CD14-positive monocyte (primary cell): Measurements from ENCODE around the gene AHCY. TPM values are rescaled to one million over a fixed set of nuclear protein-coding genes. Genes with fewer than 3 reads are reported as not detected.

Experiments used
- DNase-seq, 3 donors: peaks; one replicate each; pipeline ENCODE4 v3.0.0-alpha.2; 2011 to 2022
- H2AFZ ChIP-seq: 2 replicates; pipeline ENCODE4 v1.6.0; 2012; ENCODE audit warnings: mild to moderate bottlenecking, low read depth, low read length, inconsistent platforms; ENCODE audit not compliant: insufficient read depth, poor library complexity, severe bottlenecking
- H3K27ac ChIP-seq, 2 donors: 1 replicate in 1 of 2; 2 replicates in 1 of 2; pipeline ENCODE4 v1.5.1; 2012 to 2013; ENCODE audit warnings: low read length in 2 of 2, control low read depth in 1 of 2, inconsistent platforms in 1 of 2, low read depth in 1 of 2, mild to moderate bottlenecking in 1 of 2
- H3K27me3 ChIP-seq, 2 donors: one replicate each; pipeline versions ENCODE4 v1.6.0 to v1.6.1; 2011 to 2013; ENCODE audit warnings: low read length in 2 of 2; ENCODE audit not compliant: control insufficient read depth in 2 of 2, insufficient read depth in 2 of 2
- H3K36me3 ChIP-seq, 2 donors: replicated peaks in 1 of 2; 1 replicate in 1 of 2; 2 replicates in 1 of 2; pipeline versions ENCODE4 v1.5.1 to v1.6.1; 2012 to 2013; ENCODE audit warnings: low read length in 2 of 2, control low read depth in 1 of 2, inconsistent platforms in 1 of 2, mild to moderate bottlenecking in 1 of 2; ENCODE audit not compliant: insufficient read depth in 2 of 2, control insufficient read depth in 1 of 2
- H3K4me1 ChIP-seq, 2 donors: 1 replicate in 1 of 2; 2 replicates in 1 of 2; pipeline versions ENCODE4 v1.5.1 to v1.6.1; 2012 to 2013; ENCODE audit warnings: low read length in 2 of 2, control low read depth in 1 of 2, inconsistent platforms in 1 of 2, mild to moderate bottlenecking in 1 of 2, moderate library complexity in 1 of 2; ENCODE audit not compliant: insufficient read depth in 2 of 2, control insufficient read depth in 1 of 2
- H3K4me2 ChIP-seq: replicated peaks from 2 replicates; pipeline ENCODE3; 2012; ENCODE audit warnings: low read length, moderate library complexity, mild to moderate bottlenecking; ENCODE audit not compliant: poor library complexity, severe bottlenecking; ENCODE audit errors: extremely low read depth
- H3K4me3 ChIP-seq, 3 experiments: fragments of 200-600 bp in 1 of 3; sonication (generic) in 1 of 3; replicated peaks in 1 of 3; 1 replicate in 2 of 3; 2 replicates in 1 of 3; pipeline ENCODE4 v1.5.1; 2011 to 2013; ENCODE audit warnings: low read length in 3 of 3, mild to moderate bottlenecking in 3 of 3, control low read depth in 2 of 3, low read depth in 2 of 3, inconsistent platforms in 1 of 3, moderate library complexity in 1 of 3
- H3K79me2 ChIP-seq: 2 replicates; pipeline ENCODE4 v1.6.0; 2012; ENCODE audit warnings: mild to moderate bottlenecking, control low read depth, inconsistent platforms, low read length, moderate library complexity; ENCODE audit not compliant: insufficient read depth
- H3K9ac ChIP-seq: 2 replicates; pipeline ENCODE4 v1.6.0; 2017; ENCODE audit warnings: low read length, mild to moderate bottlenecking; ENCODE audit not compliant: insufficient read depth, poor library complexity, severe bottlenecking
- H3K9me3 ChIP-seq, 2 donors: replicated peaks in 1 of 2; 1 replicate in 1 of 2; 2 replicates in 1 of 2; pipeline versions ENCODE4 v1.5.1 to v1.6.1; 2012 to 2013; ENCODE audit warnings: low read length in 2 of 2, control low read depth in 1 of 2; ENCODE audit not compliant: control insufficient read depth in 1 of 2, insufficient read depth in 1 of 2
- H4K20me1 ChIP-seq: 2 replicates; pipeline ENCODE4 v1.6.0; 2012; ENCODE audit warnings: mild to moderate bottlenecking, low read length, control low read depth, moderate library complexity; ENCODE audit not compliant: insufficient read depth
- H3K27ac Mint-ChIP-seq, 7 donors: one replicate each; pipeline ENCODE4 v1.8.0; 2020; ENCODE audit warnings: mild to moderate bottlenecking in 7 of 7, mixed read lengths in 7 of 7, moderate library complexity in 6 of 7, inconsistent platforms in 2 of 7
- H3K27me3 Mint-ChIP-seq, 3 donors: one replicate each; pipeline ENCODE4 v1.8.0; 2021 to 2022; ENCODE audit warnings: low read depth in 3 of 3, mild to moderate bottlenecking in 3 of 3, mixed read lengths in 3 of 3, moderate library complexity in 3 of 3, inconsistent platforms in 1 of 3
- H3K36me3 Mint-ChIP-seq, 2 donors: one replicate each; pipeline ENCODE4 v1.8.0; 2020; ENCODE audit warnings: mixed read lengths in 2 of 2, inconsistent platforms in 1 of 2, mild to moderate bottlenecking in 1 of 2
- H3K4me1 Mint-ChIP-seq: one replicate; pipeline ENCODE4 v1.8.0; 2020; ENCODE audit warnings: mild to moderate bottlenecking, mixed read lengths
- H3K4me3 Mint-ChIP-seq, 2 donors: one replicate each; pipeline ENCODE4 v1.8.0; 2020; ENCODE audit warnings: mild to moderate bottlenecking in 2 of 2, mixed read lengths in 2 of 2, moderate library complexity in 1 of 2
- H3K9me3 Mint-ChIP-seq, 7 donors: one replicate each; pipeline ENCODE4 v1.8.0; 2020 to 2022; ENCODE audit warnings: mixed read lengths in 7 of 7, mild to moderate bottlenecking in 6 of 7, moderate library complexity in 6 of 7, inconsistent platforms in 2 of 7
- CTCF ChIP-seq: fragments of 200-600 bp; IDR thresholded peaks from one replicate; pipeline ENCODE4 v1.8.0; 2022; ENCODE audit warnings: antibody characterized with exemption, mild to moderate bottlenecking
- WGBS: methylation state at CpG from one replicate; pipeline ENCODE4 v1.1.5; 2013; ENCODE audit warnings: missing lambda C conversion rate; ENCODE audit not compliant: insufficient coverage; 5-methylcytosine and 5-hydroxymethylcytosine counted together
- intact Hi-C, 2 donors: fragments of 100-400 bp; cut with micrococcal nuclease; formaldehyde crosslinking; loops; one replicate each; pipeline versions ENCODE4 v1.15.0 to v1.15.1; 2023
- polyA plus RNA-seq, 3 donors: library from polyadenylated mRNA; depleted of rRNA in 1 of 3; unstranded in 2 of 3; stranded (reverse) in 1 of 3; fragments of 300-500 nt in 2 of 3; fragments of >200 nt in 1 of 3; fragmentation: Illumina TruSeq in 2 of 3; gene quantifications; 1 replicate in 2 of 3; 2 replicates in 1 of 3; pipeline ENCODE4 v1.2.3, GENCODE V29; 2012 to 2021

The AHCY gene
- polyA plus RNA-seq, 3 donors = 35.7 to 42.7 (median 41.1) TPM

DNA sequence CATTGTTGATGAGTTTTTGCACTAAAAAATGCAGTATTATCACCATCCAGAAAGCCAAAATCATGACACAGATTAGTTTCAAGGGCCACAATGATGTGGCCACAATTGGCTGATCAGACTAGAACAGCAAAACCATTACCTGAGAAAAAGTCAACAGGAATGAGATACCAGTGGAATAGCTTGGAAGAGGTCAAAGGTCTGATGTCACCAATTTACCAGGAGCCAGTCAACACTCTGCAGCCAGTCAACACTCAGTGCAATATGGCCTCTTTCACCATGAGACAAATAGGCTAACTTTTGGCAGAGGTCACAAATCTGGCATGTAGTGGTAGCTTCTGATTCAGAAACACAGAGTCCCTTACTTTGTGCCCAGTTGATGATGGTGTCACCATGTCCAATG lies 69.5 kb downstream of the AHCY start:
- no peak overlapping the region for H3K4me3 Mint-ChIP-seq
- Histone ChIP-seq H3K27ac (no peak overlapping the region), H3K4me3 (no peak overlapping the region), H3K9me3 (peaks cover 0 to 3% of the 10 kb centered on the region in 2 donors), H3K4me1 (no peaks in the 10 kb centered on the region), H3K27me3 (no peaks in the 10 kb centered on the region), H3K9ac (no peak overlapping the region), H3K4me2 (no peak overlapping the region), H3K79me2 (no peaks in the 10 kb centered on the region), H3K36me3 (no peaks in the 10 kb centered on the region), H4K20me1 (no peaks in the 10 kb centered on the region), H2AFZ (no peak overlapping the region)
- no peaks in the 10 kb centered on the region for H3K4me1 Mint-ChIP-seq
- no peaks in the 10 kb centered on the region for H3K36me3 Mint-ChIP-seq
- H3K9me3 Mint-ChIP-seq = peaks cover 13 to 25% (median 19%) of the 10 kb centered on the region in 7 donors
- no peak for DNase-seq
- peaks cover 0 to 6% (median 2%) of the 10 kb centered on the region in 3 donors for H3K27me3 Mint-ChIP-seq
- H3K27ac Mint-ChIP-seq = no peak overlapping the region
- no peak for TF ChIP-seq CTCF
- intact Hi-C loops = no loop called here

DNA sequence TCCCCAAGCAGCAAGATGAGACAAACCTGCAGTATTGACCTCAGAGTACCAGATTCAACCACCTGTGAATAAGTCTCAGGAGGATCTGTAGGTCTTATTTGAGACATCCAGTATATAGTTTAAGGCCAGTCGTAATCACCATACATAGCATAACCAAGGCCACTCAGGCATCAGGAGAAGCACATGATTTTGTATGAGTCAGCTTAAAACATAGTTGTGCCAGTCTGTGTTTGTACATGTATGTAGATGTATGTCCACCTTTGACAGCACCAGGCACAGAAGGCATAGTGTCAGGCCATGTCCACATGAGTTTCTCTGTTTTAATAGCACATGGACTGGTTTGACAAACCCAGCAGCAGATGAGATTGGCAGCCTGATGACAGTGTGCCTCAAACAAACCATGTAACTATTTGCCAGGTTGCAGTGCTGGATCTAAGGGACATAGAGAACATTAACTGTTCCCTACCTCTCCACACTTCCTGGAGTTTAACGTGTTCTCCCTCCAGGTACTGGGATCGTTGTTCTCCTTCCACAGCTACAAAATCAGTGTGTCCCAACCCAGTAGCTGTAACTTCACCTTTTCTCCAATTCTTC lies 70.6 kb downstream of the AHCY start:
- Histone ChIP-seq H3K27ac (no peak overlapping the region), H3K4me2 (no peak overlapping the region), H3K36me3 (no peaks in the 10 kb centered on the region), H2AFZ (no peak overlapping the region), H3K4me3 (no peak overlapping the region), H3K4me1 (no peaks in the 10 kb centered on the region), H3K9me3 (peaks cover 0 to 3% of the 10 kb centered on the region in 2 donors), H3K27me3 (no peaks in the 10 kb centered on the region), H4K20me1 (no peaks in the 10 kb centered on the region), H3K79me2 (no peaks in the 10 kb centered on the region), H3K9ac (no peak overlapping the region)
- H3K27me3 Mint-ChIP-seq = peaks cover 0 to 4% (median 0%) of the 10 kb centered on the region in 3 donors
- no peaks in the 10 kb centered on the region for H3K36me3 Mint-ChIP-seq
- peaks cover 6 to 16% (median 13%) of the 10 kb centered on the region in 7 donors for H3K9me3 Mint-ChIP-seq
- no peak overlapping the region for H3K27ac Mint-ChIP-seq
- H3K4me1 Mint-ChIP-seq = no peaks in the 10 kb centered on the region
- DNase-seq = no peak
- H3K4me3 Mint-ChIP-seq = no peak overlapping the region
- TF ChIP-seq CTCF = no peak
- WGBS = no CpG with 5 or more reads among the region's 3 CpGs
- intact Hi-C loops = no loop called here
